COR-L47 (cell line): ENCODE data around the gene RTCA.
"Not testable (repeated sequence)": the region's sequence is repeated elsewhere in the genome, so short reads cannot be mapped to it uniquely, and the experiment has no call there.

Source experiments
- DNase-seq: peaks from one replicate; lab custom pipeline; 2025; lab: John Stamatoyannopoulos, UW

RTCA gene

GRCh38 chr1:100306735-100307313 is 40.8 kb downstream of the RTCA start:
- no peak for DNase-seq

- DNase-seq, result no peak
These were observed 42.8 kb downstream of the RTCA start for GRCh38 chr1:100308777-100309176.

- no peak for DNase-seq
These were observed 43.8 kb downstream of the RTCA start for GRCh38 chr1:100309863-100310262.

GRCh38 chr1:100313382-100313781 is 47.4 kb downstream of the RTCA start:
- no peak for DNase-seq

- DNase-seq, result no peak
These were observed 50.6 kb downstream of the RTCA start for GRCh38 chr1:100316622-100317021.

- no peak for DNase-seq
These were observed 54.5 kb downstream of the RTCA start for GRCh38 chr1:100320311-100321099.

- no peak for DNase-seq
These were observed 55.1 kb downstream of the RTCA start for GRCh38 chr1:100321100-100321493.

GRCh38 chr1:100321506-100321905 is 55.5 kb downstream of the RTCA start:
- DNase-seq, result no peak

GRCh38 chr1:100322436-100323211 is 56.6 kb downstream of the RTCA start:
- no peak for DNase-seq

GRCh38 chr1:100323419-100324106 is 57.5 kb downstream of the RTCA start:
- no peak for DNase-seq

- no peak for DNase-seq
These were observed 59.7 kb downstream of the RTCA start for GRCh38 chr1:100325415-100326324.

GRCh38 chr1:100326325-100326670 is 60.3 kb downstream of the RTCA start:
- DNase-seq, result not testable (repeated sequence)

GRCh38 chr1:100328133-100328532 is 62.1 kb downstream of the RTCA start:
- no peak for DNase-seq

GRCh38 chr1:100331146-100331545 is 65.1 kb downstream of the RTCA start:
- not testable (repeated sequence) for DNase-seq

GRCh38 chr1:100332331-100332730 is 66.3 kb downstream of the RTCA start:
- no peak for DNase-seq

- no peak for DNase-seq
These were observed 69.4 kb downstream of the RTCA start for GRCh38 chr1:100335436-100335835.

GRCh38 chr1:100337878-100338277 is 71.9 kb downstream of the RTCA start:
- not testable (repeated sequence) for DNase-seq

GRCh38 chr1:100339735-100340134 is 73.7 kb downstream of the RTCA start:
- DNase-seq, result not testable (repeated sequence)

GRCh38 chr1:100340494-100340893 is 74.5 kb downstream of the RTCA start:
- DNase-seq, result no peak

- no peak for DNase-seq
These were observed 76.3 kb downstream of the RTCA start for GRCh38 chr1:100342348-100342747.
